Keratinocyte (primary cell): ENCODE data around the gene RAPGEFL1.

ENCODE experiments used
- EZH2 ChIP-seq: IDR thresholded peaks from one replicate; pipeline ENCODE4 v1.6.1; 2012; ENCODE audit warnings: inconsistent platforms, mild to moderate bottlenecking, low read length, moderate library complexity
- TF ChIP-seq, protein P1 (sequence below), 3 experiments: IDR thresholded peaks in 1 of 3; conservative IDR thresholded peaks in 1 of 3; optimal IDR thresholded peaks in 1 of 3; 2 replicates in 2 of 3; 3 replicates in 1 of 3; pipeline versions ENCODE3 to v1.5.1; 2011; ENCODE audit warnings: low read length in 3 of 3, mild to moderate bottlenecking in 3 of 3, moderate library complexity in 2 of 3, control low read depth in 1 of 3, inconsistent platforms in 1 of 3; ENCODE audit not compliant: insufficient read depth in 2 of 3; ENCODE audit errors: extremely low read depth in 1 of 3

DNA sequence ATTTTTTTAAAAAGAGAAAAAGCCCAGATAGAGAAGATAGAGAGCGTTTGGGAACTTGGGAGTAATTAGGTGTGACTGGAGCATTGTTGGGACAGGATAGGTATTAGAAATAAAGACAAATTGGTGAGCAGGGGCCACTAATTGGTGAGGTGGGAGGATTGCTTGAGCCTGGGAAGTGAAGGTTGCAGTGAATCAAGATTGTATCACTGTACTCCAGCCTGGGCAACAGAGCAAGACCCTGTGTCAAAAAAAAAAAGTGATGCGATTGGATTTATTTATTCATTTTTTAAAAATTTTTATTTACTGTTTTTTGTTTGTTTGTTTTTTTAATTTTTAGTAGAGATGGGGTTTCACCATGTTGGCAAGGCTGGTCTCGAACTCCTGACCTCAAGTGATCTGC is 31.8 kb upstream of the RAPGEFL1 start:
- TF ChIP-seq, protein P1, sequence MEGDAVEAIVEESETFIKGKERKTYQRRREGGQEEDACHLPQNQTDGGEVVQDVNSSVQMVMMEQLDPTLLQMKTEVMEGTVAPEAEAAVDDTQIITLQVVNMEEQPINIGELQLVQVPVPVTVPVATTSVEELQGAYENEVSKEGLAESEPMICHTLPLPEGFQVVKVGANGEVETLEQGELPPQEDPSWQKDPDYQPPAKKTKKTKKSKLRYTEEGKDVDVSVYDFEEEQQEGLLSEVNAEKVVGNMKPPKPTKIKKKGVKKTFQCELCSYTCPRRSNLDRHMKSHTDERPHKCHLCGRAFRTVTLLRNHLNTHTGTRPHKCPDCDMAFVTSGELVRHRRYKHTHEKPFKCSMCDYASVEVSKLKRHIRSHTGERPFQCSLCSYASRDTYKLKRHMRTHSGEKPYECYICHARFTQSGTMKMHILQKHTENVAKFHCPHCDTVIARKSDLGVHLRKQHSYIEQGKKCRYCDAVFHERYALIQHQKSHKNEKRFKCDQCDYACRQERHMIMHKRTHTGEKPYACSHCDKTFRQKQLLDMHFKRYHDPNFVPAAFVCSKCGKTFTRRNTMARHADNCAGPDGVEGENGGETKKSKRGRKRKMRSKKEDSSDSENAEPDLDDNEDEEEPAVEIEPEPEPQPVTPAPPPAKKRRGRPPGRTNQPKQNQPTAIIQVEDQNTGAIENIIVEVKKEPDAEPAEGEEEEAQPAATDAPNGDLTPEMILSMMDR (optimal IDR thresholded peaks at IDR 0.05 in 1 of 3, IDR thresholded peaks at IDR 0.05 in 1 of 3, conservative IDR thresholded peaks at IDR 0.05 in 1 of 3; ENCODE audit: extremely low read depth in 1 of 3, insufficient read depth in 2 of 3, low read length in 3 of 3) = no peak
- no peak for TF ChIP-seq EZH2
